ENCODE measurements around the gene CXCR6.

The CXCR6 gene

GRCh38 chr3:45914362-45915058 is 28.8 kb upstream of the CXCR6 start:
- no peak for TF ChIP-seq POLR2A (IDR thresholded peaks at IDR 0.05; ENCODE audit: low read length)
- no peak for TF ChIP-seq GATA1 (IDR thresholded peaks at IDR 0.05; ENCODE audit: low read depth, low read length)
- no peak for DNase-seq

DNA sequence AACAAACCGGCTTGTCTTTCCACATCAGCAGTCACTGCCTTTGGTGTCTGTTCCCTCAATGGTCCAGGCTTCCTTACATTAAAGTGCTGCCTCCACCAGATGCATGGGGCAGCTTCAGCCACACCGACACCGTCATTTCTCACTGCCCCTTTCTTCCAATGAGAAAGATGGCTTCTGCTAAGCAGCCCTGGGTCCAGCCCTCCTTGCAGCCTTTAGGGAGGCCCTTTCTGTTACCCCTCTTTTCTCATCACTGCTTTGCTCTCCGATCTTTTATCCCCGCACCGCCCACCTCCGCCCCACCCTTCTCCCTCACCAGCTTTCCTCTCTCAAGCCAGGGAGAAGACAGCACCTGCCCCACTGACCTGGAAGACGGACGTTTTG is 28.2 kb upstream of the CXCR6 start:
- no peak for TF ChIP-seq GATA1 (IDR thresholded peaks at IDR 0.05; ENCODE audit: low read depth, low read length)
- no peak for TF ChIP-seq POLR2A (IDR thresholded peaks at IDR 0.05; ENCODE audit: low read length)
- DNase-seq, result no peak

GRCh38 chr3:45915518-45916231 is 27.6 kb upstream of the CXCR6 start:
- TF ChIP-seq GATA1 (IDR thresholded peaks at IDR 0.05; ENCODE audit: low read depth, low read length), result no peak
- TF ChIP-seq POLR2A (IDR thresholded peaks at IDR 0.05; ENCODE audit: low read length), result no peak
- no peak for DNase-seq

- DNase-seq, result no peak
- no peak for TF ChIP-seq GATA1 (IDR thresholded peaks at IDR 0.05; ENCODE audit: low read depth, low read length)
- no peak for TF ChIP-seq POLR2A (IDR thresholded peaks at IDR 0.05; ENCODE audit: low read length)
Measured at GRCh38 chr3:45917146-45917898, 25.9 kb upstream of the CXCR6 start.

DNA sequence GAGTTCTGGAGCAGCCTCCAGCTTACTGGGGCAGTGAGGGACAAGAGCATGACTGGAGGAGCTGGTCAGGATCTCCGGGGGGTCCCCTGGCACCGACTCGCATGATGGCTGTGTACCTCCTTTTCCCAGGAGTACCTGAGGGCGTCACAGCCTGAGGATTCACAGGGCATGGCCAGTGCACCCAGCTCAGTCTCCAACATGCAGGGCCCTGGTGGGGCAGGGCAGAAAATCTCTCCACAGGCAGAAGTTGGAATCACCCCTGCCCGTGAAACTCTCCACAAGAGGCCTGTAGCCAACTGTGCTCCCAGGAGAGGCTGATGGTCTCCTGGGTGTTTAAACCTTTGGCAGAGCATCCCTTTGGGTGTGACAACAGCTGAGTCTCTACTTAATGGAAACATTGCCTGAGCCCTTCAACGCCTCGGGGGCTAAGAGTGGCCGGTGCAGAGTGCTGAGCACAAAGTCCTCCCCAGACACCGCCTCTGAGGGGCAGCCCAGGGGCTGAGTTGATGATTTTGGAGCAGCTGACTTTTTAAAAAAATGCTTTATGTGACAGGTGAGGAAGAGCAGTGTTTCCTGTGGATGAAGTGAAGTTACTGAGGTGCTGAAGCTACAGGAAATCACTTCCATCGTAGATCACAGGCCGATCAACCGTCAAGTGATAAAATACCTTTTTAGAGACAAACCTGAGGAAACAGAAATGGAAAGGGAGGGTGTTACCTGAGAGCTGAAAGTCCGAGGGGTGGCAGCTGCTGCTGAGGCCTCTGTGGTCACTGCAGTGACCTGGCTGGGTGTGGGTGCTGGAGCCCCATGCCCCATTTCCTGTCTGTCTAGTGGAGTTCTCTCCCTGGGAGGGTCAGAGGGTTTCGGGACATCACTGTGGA is 21.9 kb upstream of the CXCR6 start:
- TF ChIP-seq GATA1 (IDR thresholded peaks at IDR 0.05; ENCODE audit: low read depth, low read length) (no peak), POLR2A (IDR thresholded peaks at IDR 0.05; ENCODE audit: low read length) (no peak)
- DNase-seq, result no peak

GRCh38 chr3:45922039-45922326 is 21.3 kb upstream of the CXCR6 start:
- no peak for DNase-seq
- TF ChIP-seq POLR2A (IDR thresholded peaks at IDR 0.05; ENCODE audit: low read length), result no peak
- TF ChIP-seq GATA1 (IDR thresholded peaks at IDR 0.05; ENCODE audit: low read depth, low read length), result no peak

DNA sequence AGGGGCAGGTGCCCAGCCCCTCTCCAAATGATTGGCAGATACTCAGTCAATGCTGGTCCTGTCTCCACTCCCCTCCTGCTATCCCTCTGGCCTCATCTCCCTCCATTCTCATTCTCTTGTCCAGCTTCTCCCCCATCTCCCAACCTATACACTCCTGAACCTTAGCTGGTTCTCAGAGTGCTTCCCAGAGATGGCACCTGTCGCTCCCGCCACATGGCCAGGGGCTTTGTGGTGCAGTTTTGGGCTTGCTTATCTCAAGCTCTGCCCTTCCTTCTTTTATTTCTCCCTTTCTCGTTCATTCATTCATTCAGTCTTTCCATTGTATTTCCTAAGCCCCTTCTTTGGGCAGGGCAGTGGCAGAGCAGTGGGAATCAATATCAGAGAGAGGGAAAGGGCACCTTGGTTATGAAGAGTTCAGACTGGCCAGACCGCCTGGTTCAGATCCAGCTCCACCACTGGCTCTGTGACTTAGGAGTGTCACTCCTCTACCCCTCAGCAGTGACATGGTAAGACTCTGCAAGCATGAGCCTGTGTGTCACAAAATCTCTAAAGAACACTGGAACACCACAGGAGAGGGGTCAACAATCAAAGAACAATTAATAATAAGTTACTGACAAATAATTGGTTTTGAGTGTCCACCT is 20.2 kb upstream of the CXCR6 start:
- no peak for DNase-seq
- TF ChIP-seq GATA1 (IDR thresholded peaks at IDR 0.05; ENCODE audit: low read depth, low read length) (no peak), POLR2A (IDR thresholded peaks at IDR 0.05; ENCODE audit: low read length) (no peak)

DNA sequence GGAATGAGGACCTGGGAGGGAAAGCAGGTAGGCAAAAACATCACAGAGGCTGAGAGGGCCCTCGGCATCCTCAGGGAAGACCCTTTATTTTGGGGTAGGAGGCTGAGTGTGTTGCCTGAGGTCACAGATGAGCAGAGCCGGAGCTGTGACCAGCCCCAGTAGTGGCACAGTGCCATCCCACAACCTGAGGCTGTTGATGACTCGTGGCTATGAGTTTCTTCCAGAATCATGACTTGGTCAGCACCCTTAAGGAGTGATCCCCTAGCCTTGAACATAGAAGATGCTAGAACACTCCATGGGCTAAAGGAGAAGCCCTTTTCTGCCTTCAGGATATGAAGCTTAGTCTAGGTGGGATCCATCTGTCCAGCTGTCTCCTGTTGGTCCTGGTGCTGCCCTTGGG is 19.5 kb upstream of the CXCR6 start:
- TF ChIP-seq POLR2A (IDR thresholded peaks at IDR 0.05; ENCODE audit: low read length), result no peak
- no peak for TF ChIP-seq GATA1 (IDR thresholded peaks at IDR 0.05; ENCODE audit: low read depth, low read length)
- peak in 1 of 2 experiments; percentile 45 for DNase-seq

GRCh38 chr3:45927881-45928280 is 15.4 kb upstream of the CXCR6 start:
- DNase-seq, result no peak
- TF ChIP-seq GATA1 (IDR thresholded peaks at IDR 0.05; ENCODE audit: low read depth, low read length), result no peak
- no peak for TF ChIP-seq POLR2A (IDR thresholded peaks at IDR 0.05; ENCODE audit: low read length)

DNA sequence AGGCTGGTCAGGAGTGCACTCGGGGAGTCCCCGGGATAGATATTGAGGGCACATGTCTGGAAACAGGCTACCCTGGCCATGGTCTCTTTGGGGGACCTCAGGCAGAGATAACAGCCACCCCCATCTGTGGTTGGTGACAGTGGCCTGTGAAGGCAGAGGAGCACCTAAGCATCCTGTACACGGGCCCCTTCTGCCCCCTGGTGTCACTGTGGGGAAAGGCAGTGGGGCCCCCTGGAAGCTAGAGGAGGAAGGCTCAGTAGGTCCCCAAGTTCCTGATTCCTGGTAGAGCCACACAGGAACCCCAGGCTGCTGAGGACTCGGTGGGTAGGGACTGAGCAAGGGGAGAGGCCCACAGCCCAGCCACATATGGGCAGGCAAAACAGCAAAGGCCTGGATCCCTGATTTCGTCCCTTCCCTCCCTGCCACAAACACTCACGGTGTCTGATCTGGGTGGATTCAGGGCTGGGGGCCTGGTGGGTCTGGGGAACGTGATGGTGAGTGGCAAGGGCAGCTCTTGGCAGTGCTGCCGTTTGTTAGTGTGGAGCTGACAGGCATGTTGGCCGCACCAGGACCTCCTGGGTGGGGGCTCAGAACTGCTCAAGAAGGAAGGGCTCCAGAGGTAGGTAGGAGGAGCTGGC is 14.1 kb upstream of the CXCR6 start:
- TF ChIP-seq POLR2A (IDR thresholded peaks at IDR 0.05; ENCODE audit: low read length) (no peak), GATA1 (IDR thresholded peaks at IDR 0.05; ENCODE audit: low read depth, low read length) (no peak)
- DNase-seq, result peak; percentile 48 to 70

GRCh38 chr3:45931496-45931895 is 11.8 kb upstream of the CXCR6 start:
- DNase-seq, result no peak

DNA sequence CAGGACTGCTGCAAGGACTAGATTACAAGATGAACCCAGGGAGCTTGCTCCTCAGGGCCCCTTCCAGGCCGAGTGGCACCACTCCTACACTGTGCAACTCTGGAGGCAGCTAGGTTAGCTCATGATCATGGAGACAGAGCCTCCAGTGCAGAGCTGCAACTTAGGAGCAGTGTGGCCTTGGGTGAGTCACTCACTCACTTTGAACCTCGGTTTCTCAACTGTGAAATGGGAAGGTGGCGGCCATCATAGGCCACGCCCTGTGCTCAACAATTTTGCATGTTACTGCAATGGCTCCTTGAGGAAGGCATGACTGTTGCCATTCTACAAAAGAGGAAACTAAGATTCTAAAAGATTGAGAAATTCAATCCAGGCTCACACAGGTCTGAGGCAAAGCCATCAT is 11.2 kb upstream of the CXCR6 start:
- DNase-seq, result no peak
- no peak for TF ChIP-seq GATA1 (IDR thresholded peaks at IDR 0.05; ENCODE audit: low read depth, low read length)
- TF ChIP-seq POLR2A (IDR thresholded peaks at IDR 0.05; ENCODE audit: low read length), result no peak

More at GRCh38 chr3:45931496-45931895, 11.8 kb upstream of the CXCR6 start:
- TF ChIP-seq POLR2A (IDR thresholded peaks at IDR 0.05; ENCODE audit: low read length) (no peak), GATA1 (IDR thresholded peaks at IDR 0.05; ENCODE audit: low read depth, low read length) (no peak)

- no peak for TF ChIP-seq GATA1 (IDR thresholded peaks at IDR 0.05; ENCODE audit: low read depth, low read length)
- no peak for TF ChIP-seq POLR2A (IDR thresholded peaks at IDR 0.05; ENCODE audit: low read length)
- no peak for DNase-seq
Measured at GRCh38 chr3:45933591-45933990, 9.7 kb upstream of the CXCR6 start.
